Frontal cortex (tissue), 4 donors: Measurements from ENCODE around the gene RPTOR. TPM values are rescaled to one million over a fixed set of nuclear protein-coding genes. Genes with fewer than 3 reads are reported as not detected.
A peak's percentile ranks its signal among the peaks of the same experiment; 100 is the strongest.

ENCODE experiments used
- DNase-seq, 2 donors: peaks; one replicate each; pipeline ENCODE4 v3.0.0; 2012; ENCODE audit warnings: low spot score in 2 of 2
- FAIRE-seq: peaks from 2 replicates; lab custom pipeline; 2012; peaks lifted over from hg19 to GRCh38; lab: Jason Lieb, UNC
- total RNA-seq: library from RNA; depleted of rRNA; stranded (reverse); fragments of >200 nt; gene quantifications from one replicate; pipeline ENCODE4 v1.2.3, GENCODE V29; 2014
- donor health status: control.
- donor health status: control.
- donor health status: control.

Gene RPTOR
- total RNA-seq, 1 donor from 2014 or later, result 12.2 TPM

- DNase-seq (no peak), FAIRE-seq (no peak)
These were observed 342.3 kb downstream of the RPTOR start for GRCh38 chr17:80886641-80887573.

GRCh38 chr17:80887639-80888175 lies 343.1 kb downstream of the RPTOR start:
- DNase-seq (no peak), FAIRE-seq (no peak)

- FAIRE-seq (no peak), DNase-seq (no peak)
These were observed 343.9 kb downstream of the RPTOR start for GRCh38 chr17:80888276-80889160.

- DNase-seq, result no peak
- no peak for FAIRE-seq
These were observed 344.9 kb downstream of the RPTOR start for GRCh38 chr17:80889231-80890195.

- no peak for FAIRE-seq
- no peak for DNase-seq
These were observed 345.7 kb downstream of the RPTOR start for GRCh38 chr17:80890196-80890920.

GRCh38 chr17:80890921-80891396 lies 346.3 kb downstream of the RPTOR start:
- FAIRE-seq (no peak), DNase-seq (no peak)

- FAIRE-seq (no peak), DNase-seq (peak in 1 of 2 donors; percentile 62)
These were observed 346.9 kb downstream of the RPTOR start for GRCh38 chr17:80891397-80892018.

- no peak for FAIRE-seq
- DNase-seq, result peak in 1 of 2 donors; percentile 62
These were observed 347.6 kb downstream of the RPTOR start for GRCh38 chr17:80892019-80892855.

- no peak for FAIRE-seq
- peak in 1 of 2 donors; percentile 53 for DNase-seq
These were observed 348.4 kb downstream of the RPTOR start for GRCh38 chr17:80892900-80893603.

GRCh38 chr17:80893604-80894438 lies 349.2 kb downstream of the RPTOR start:
- FAIRE-seq (no peak), DNase-seq (no peak)

- FAIRE-seq (no peak), DNase-seq (no peak)
These were observed 349.7 kb downstream of the RPTOR start for GRCh38 chr17:80894439-80894721.

GRCh38 chr17:80894726-80895125 lies 350.1 kb downstream of the RPTOR start:
- FAIRE-seq (no peak), DNase-seq (no peak)

GRCh38 chr17:80895366-80895765 lies 350.7 kb downstream of the RPTOR start:
- no peak for FAIRE-seq
- DNase-seq, result no peak

- no peak for FAIRE-seq
- DNase-seq, result no peak
These were observed 354.1 kb downstream of the RPTOR start for GRCh38 chr17:80898716-80899115.

- FAIRE-seq (no peak), DNase-seq (no peak)
These were observed 355.0 kb downstream of the RPTOR start for GRCh38 chr17:80899402-80900268.
